PC-9 (cell line): Measurements from ENCODE around the gene VDR. TPM values are rescaled to one million over a fixed set of nuclear protein-coding genes. Genes with fewer than 3 reads are reported as not detected.

Experiments
- BruUV-seq: library from RNA; stranded (reverse); fragments of 400-500 nt; replicated peaks from 2 replicates; lab custom pipeline; 2021; lab: Mats Ljungman, UMichigan
- CTCF ChIA-PET: fragments of 300-600 bp; sonication (Branson Sonifier 250); formaldehyde crosslinking; loops from one replicate; lab custom pipeline; 2022; ENCODE audit warnings: antibody characterized with exemption; lab: Charles Lee
- POLR2A ChIA-PET: fragments of 300-600 bp; sonication (Branson Sonifier 250); formaldehyde crosslinking; loops from one replicate; lab custom pipeline; 2022; ENCODE audit warnings: antibody characterized with exemption; ENCODE audit not compliant: unreplicated experiment; lab: Charles Lee
- DNase-seq, 2 experiments: peaks; one replicate each; pipeline versions ENCODE4 v3.0.0 to v3.0.0-alpha.2; 2015 to 2022; ENCODE audit warnings: mixed read lengths in 1 of 2
- H2AFZ ChIP-seq: fragments of 200-600 bp; sonication (generic); 2 replicates; pipeline ENCODE4 v1.8.1; 2017; ENCODE audit warnings: antibody characterized with exemption
- H3F3A ChIP-seq: fragments of 200-600 bp; sonication (generic); 2 replicates; pipeline ENCODE4 v1.8.1; 2017; ENCODE audit warnings: antibody characterized with exemption, mild to moderate bottlenecking, low read depth; ENCODE audit not compliant: insufficient read depth
- H3K27ac ChIP-seq: fragments of 200-600 bp; sonication (generic); 2 replicates; pipeline ENCODE4 v1.6.1; 2016; ENCODE audit warnings: mixed run types
- H3K27me3 ChIP-seq: fragments of 200-600 bp; sonication (generic); 2 replicates; pipeline ENCODE4 v1.6.1; 2016; ENCODE audit warnings: low read depth, mixed run types; ENCODE audit not compliant: insufficient read depth
- H3K36me3 ChIP-seq: fragments of 200-600 bp; sonication (generic); 2 replicates; pipeline ENCODE4 v1.6.1; 2016; ENCODE audit warnings: low read depth, mixed run types
- H3K4me1 ChIP-seq: fragments of 200-600 bp; sonication (generic); replicated peaks from 2 replicates; pipeline ENCODE4 v1.6.1; 2016; ENCODE audit warnings: mixed run types; ENCODE audit not compliant: insufficient read depth
- H3K4me2 ChIP-seq: fragments of 200-600 bp; sonication (generic); 2 replicates; pipeline ENCODE4 v1.6.1; 2017; ENCODE audit warnings: mixed run types
- H3K4me3 ChIP-seq: fragments of 200-600 bp; sonication (generic); 2 replicates; pipeline ENCODE4 v1.6.1; 2016; ENCODE audit warnings: mixed run types
- H3K79me2 ChIP-seq: fragments of 200-600 bp; sonication (generic); 2 replicates; pipeline ENCODE4 v1.6.1; 2017; ENCODE audit warnings: low read depth, mixed run types
- H3K9me2 ChIP-seq: fragments of 200-600 bp; sonication (generic); 2 replicates; pipeline ENCODE4 v1.8.1; 2017; ENCODE audit warnings: mild to moderate bottlenecking; ENCODE audit not compliant: insufficient read depth
- H3K9me3 ChIP-seq: fragments of 200-600 bp; sonication (generic); 2 replicates; pipeline ENCODE4 v1.8.1; 2016; ENCODE audit warnings: low read depth; ENCODE audit not compliant: insufficient read depth
- H4K20me1 ChIP-seq: fragments of 200-600 bp; sonication (generic); 2 replicates; pipeline ENCODE4 v1.8.1; 2017; ENCODE audit not compliant: insufficient read depth
- CTCF ChIP-seq: fragments of 200-600 bp; sonication (generic); conservative IDR thresholded peaks from 2 replicates; pipeline ENCODE4 v1.6.1; 2017; ENCODE audit warnings: mixed run types, antibody characterized with exemption, mild to moderate bottlenecking, moderate library complexity
- EZH2 ChIP-seq: fragments of 200-600 bp; sonication (generic); IDR thresholded peaks from 2 replicates; pipeline ENCODE4 v1.8.0; 2017; ENCODE audit warnings: antibody characterized with exemption, low read depth
- intact Hi-C: fragments of 100-400 bp; cut with micrococcal nuclease; formaldehyde crosslinking; loops from one replicate; pipeline ENCODE4 v1.10.0; 2022; ENCODE audit not compliant: unreplicated experiment
- total RNA-seq: library from RNA; stranded (reverse); gene quantifications from 2 replicates; pipeline ENCODE4 v1.2.3, GENCODE V29; 2021

Gene VDR
- total RNA-seq, 1 experiment from 2014 or later: 12.3 TPM

- Histone ChIP-seq H3K27me3 (peaks cover 47% of the 10 kb centered on the region), H3K4me1 (no peaks in the 10 kb centered on the region), H3K27ac (no peak overlapping the region), H3K79me2 (no peaks in the 10 kb centered on the region), H4K20me1 (no peaks in the 10 kb centered on the region), H2AFZ (no peak overlapping the region), H3K4me2 (no peak overlapping the region), H3F3A (no peaks in the 10 kb centered on the region), H3K9me3 (no peaks in the 10 kb centered on the region), H3K9me2 (no peaks in the 10 kb centered on the region), H3K4me3 (no peak overlapping the region), H3K36me3 (no peaks in the 10 kb centered on the region)
- TF ChIP-seq EZH2 (no peak), CTCF (no peak)
- no peak for DNase-seq
- BruUV-seq: no TSS peak
- CTCF ChIA-PET: no interaction called here
- POLR2A ChIA-PET: no interaction called here
- intact Hi-C loops: no loop called here
Observed at GRCh38 chr12:47931187-47931586, 26.4 kb upstream of the VDR start.

- Histone ChIP-seq H3K4me3 (no peak overlapping the region), H3K79me2 (no peaks in the 10 kb centered on the region), H3K27ac (no peak overlapping the region), H3K36me3 (no peaks in the 10 kb centered on the region), H4K20me1 (no peaks in the 10 kb centered on the region), H3F3A (no peaks in the 10 kb centered on the region), H2AFZ (no peak overlapping the region), H3K9me2 (no peaks in the 10 kb centered on the region), H3K9me3 (no peaks in the 10 kb centered on the region), H3K4me1 (no peaks in the 10 kb centered on the region), H3K4me2 (no peak overlapping the region), H3K27me3 (peaks cover 52% of the 10 kb centered on the region)
- intact Hi-C loops: no loop called here
- DNase-seq: no peak
- CTCF ChIA-PET: no interaction called here
- BruUV-seq: no TSS peak
- POLR2A ChIA-PET: no interaction called here
- TF ChIP-seq EZH2 (no peak), CTCF (no peak)
Observed at GRCh38 chr12:47930634-47931033, 25.8 kb upstream of the VDR start.

GRCh38 chr12:47927346-47927745 is 22.6 kb upstream of the VDR start:
- ChIA-PET CTCF (interaction anchor here (0.5 kb wide), 1 partner anchor 1651 kb away, joined by 6 read pairs; no protein-coding TSS in a partner anchor), POLR2A (no interaction called here)
- H3K36me3 ChIP-seq: no peaks in the 10 kb centered on the region
- no peaks in the 10 kb centered on the region for H4K20me1 ChIP-seq
- DNase-seq: no peak
- no peak overlapping the region for H3K4me2 ChIP-seq
- no peak overlapping the region for H3K27ac ChIP-seq
- BruUV-seq: no TSS peak
- no peak overlapping the region for H2AFZ ChIP-seq
- intact Hi-C loops: no loop called here
- no peaks in the 10 kb centered on the region for H3F3A ChIP-seq
- no peaks in the 10 kb centered on the region for H3K9me3 ChIP-seq
- H3K9me2 ChIP-seq: no peaks in the 10 kb centered on the region
- no peak overlapping the region for H3K4me3 ChIP-seq
- H3K4me1 ChIP-seq: no peaks in the 10 kb centered on the region
- peaks cover 63% of the 10 kb centered on the region for H3K27me3 ChIP-seq
- H3K79me2 ChIP-seq: no peaks in the 10 kb centered on the region
- TF ChIP-seq EZH2 (no peak), CTCF (no peak)
